Sigmoid colon (tissue), 7 donors: Measurements from ENCODE around the gene KRT75. TPM values are rescaled to one million over a fixed set of nuclear protein-coding genes. Genes with fewer than 3 reads are reported as not detected.
"Not testable (repeated sequence)": the region's sequence is repeated elsewhere in the genome, so short reads cannot be mapped to it uniquely, and the experiment has no call there.

ENCODE experiments used
- DNase-seq: peaks from one replicate; pipeline ENCODE4 v3.0.0-alpha.2; 2019
- H3K27ac ChIP-seq, 4 donors: fragments of 200-600 bp; sonication (generic); one replicate each; pipeline ENCODE4 v1.5.1; 2016 to 2019; ENCODE audit warnings: mild to moderate bottlenecking in 1 of 4
- H3K27me3 ChIP-seq, 3 donors: fragments of 200-600 bp; sonication (generic); one replicate each; pipeline ENCODE4 v1.5.1; 2019; ENCODE audit warnings: mild to moderate bottlenecking in 1 of 3
- H3K36me3 ChIP-seq, 4 donors: fragments of 200-600 bp; sonication (generic); one replicate each; pipeline ENCODE4 v1.5.1; 2016 to 2019
- H3K4me1 ChIP-seq, 4 donors: fragments of 200-600 bp; sonication (generic); one replicate each; pipeline ENCODE4 v1.5.1; 2017 to 2019
- H3K4me3 ChIP-seq, 4 donors: fragments of 200-600 bp; sonication (generic); one replicate each; pipeline ENCODE4 v1.5.1; 2017 to 2019; ENCODE audit warnings: mild to moderate bottlenecking in 2 of 4, moderate library complexity in 1 of 4
- H3K9me3 ChIP-seq, 4 donors: fragments of 200-600 bp in 3 of 4; sonication (generic) in 3 of 4; one replicate each; pipeline versions ENCODE4 v1.5.1 to v1.6.1; 2013 to 2019
- EP300 ChIP-seq, 4 donors: sonication (generic); formaldehyde crosslinking; IDR thresholded peaks; one replicate each; pipeline ENCODE4 v1.6.1; 2017; ENCODE audit warnings: antibody characterized with exemption in 4 of 4
- POLR2A ChIP-seq, 2 donors: fragments of 450-650 bp; IDR thresholded peaks; one replicate each; pipeline ENCODE4 v1.6.1; 2016; ENCODE audit warnings: antibody characterized with exemption in 2 of 2, mild to moderate bottlenecking in 2 of 2, moderate library complexity in 2 of 2
- POLR2AphosphoS5 ChIP-seq, 4 donors: sonication (generic); formaldehyde crosslinking; IDR thresholded peaks; one replicate each; pipeline ENCODE4 v1.6.1; 2017; ENCODE audit warnings: antibody characterized with exemption in 4 of 4
- WGBS, 2 donors: extraction: QIAGEN DNeasy Blood & Tissue Kit; methylation state at CpG; one replicate each; pipeline ENCODE4 v1.1.7; 2013; 5-methylcytosine and 5-hydroxymethylcytosine counted together
- intact Hi-C: fragments of 100-400 bp; cut with DNase I; formaldehyde crosslinking; loops from one replicate; pipeline ENCODE4 v1.15.1; 2023
- polyA plus RNA-seq, 3 donors: library from polyadenylated mRNA; stranded (reverse); fragments of 200-250 nt; gene quantifications; one replicate each; pipeline ENCODE4 v1.2.3, GENCODE V29; 2013
- total RNA-seq, 4 donors: library from RNA; depleted of rRNA; stranded (reverse); fragments of >200 nt; gene quantifications; one replicate each; pipeline ENCODE4 v1.1.0, GENCODE V29; 2016
- TF ChIP-seq, protein P1 (sequence below), 4 experiments: fragments of 450-650 bp in 3 of 4; fragments of 200-600 bp in 1 of 4; IDR thresholded peaks; one replicate each; pipeline ENCODE4 v1.5.1; 2016 to 2019; ENCODE audit warnings: antibody characterized with exemption in 4 of 4, mild to moderate bottlenecking in 3 of 4, moderate library complexity in 2 of 4
- donor health status: healthy with polysubstance abuse.
- donor health status: Bipolar disorder and iron deficiency.
- donor health status: healthy.

KRT75 gene
- total and polyA plus RNA-seq, 7 donors: 0.04 TPM; not detected in 6

DNA sequence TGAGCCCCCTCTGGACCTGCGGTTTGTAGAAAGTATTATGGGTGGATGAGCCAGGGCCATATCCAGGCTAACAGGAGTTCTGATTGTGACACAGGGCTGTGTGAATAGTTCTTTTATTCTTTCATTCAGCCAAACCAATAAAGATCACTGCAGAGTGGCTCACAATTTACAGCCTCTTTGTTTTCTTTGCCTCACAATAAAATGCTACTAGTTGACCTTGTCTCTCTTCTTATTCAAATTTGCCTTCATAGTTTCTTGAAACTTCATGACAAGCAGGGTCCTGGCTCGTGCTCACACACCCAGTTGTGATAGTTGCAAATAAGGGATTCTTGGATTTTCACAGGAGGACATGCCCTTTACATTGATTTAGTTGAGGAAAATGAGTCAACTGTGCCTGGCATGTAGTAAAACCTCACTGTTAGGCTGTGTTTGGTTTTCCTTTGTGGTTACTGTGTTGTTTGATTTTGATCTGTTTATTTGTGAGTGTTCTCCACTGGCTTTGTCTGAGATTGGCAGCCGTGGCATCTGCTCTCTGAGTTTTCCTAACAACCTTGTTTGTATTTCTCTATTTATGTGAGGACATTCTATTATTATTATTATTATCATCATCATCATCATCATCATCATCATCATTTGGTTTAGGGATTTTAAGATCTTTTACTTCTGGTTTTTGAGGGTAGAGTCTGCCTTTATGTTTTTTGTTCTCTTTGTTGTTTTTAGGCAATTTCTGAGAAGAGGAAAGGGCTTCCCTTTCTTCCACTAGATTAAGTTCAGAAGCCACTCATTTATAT lies 20.4 kb upstream of the KRT75 start:
- Histone ChIP-seq H3K4me1 (no peaks in the 10 kb centered on the region), H3K27ac (no peak overlapping the region), H3K36me3 (no peaks in the 10 kb centered on the region), H3K4me3 (no peak overlapping the region), H3K9me3 (no peaks in the 10 kb centered on the region), H3K27me3 (no peaks in the 10 kb centered on the region)
- intact Hi-C loops: no loop called here
- TF ChIP-seq POLR2AphosphoS5 (IDR thresholded peaks at IDR 0.05) (no peak), EP300 (IDR thresholded peaks at IDR 0.05) (no peak), POLR2A (IDR thresholded peaks at IDR 0.05) (no peak)
- TF ChIP-seq, protein P1, sequence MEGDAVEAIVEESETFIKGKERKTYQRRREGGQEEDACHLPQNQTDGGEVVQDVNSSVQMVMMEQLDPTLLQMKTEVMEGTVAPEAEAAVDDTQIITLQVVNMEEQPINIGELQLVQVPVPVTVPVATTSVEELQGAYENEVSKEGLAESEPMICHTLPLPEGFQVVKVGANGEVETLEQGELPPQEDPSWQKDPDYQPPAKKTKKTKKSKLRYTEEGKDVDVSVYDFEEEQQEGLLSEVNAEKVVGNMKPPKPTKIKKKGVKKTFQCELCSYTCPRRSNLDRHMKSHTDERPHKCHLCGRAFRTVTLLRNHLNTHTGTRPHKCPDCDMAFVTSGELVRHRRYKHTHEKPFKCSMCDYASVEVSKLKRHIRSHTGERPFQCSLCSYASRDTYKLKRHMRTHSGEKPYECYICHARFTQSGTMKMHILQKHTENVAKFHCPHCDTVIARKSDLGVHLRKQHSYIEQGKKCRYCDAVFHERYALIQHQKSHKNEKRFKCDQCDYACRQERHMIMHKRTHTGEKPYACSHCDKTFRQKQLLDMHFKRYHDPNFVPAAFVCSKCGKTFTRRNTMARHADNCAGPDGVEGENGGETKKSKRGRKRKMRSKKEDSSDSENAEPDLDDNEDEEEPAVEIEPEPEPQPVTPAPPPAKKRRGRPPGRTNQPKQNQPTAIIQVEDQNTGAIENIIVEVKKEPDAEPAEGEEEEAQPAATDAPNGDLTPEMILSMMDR (IDR thresholded peaks at IDR 0.05): no peak
- no peak for DNase-seq
- 8 to 42% methylated on average over 3 of the region's 3 CpGs for WGBS, 2 donors

DNA sequence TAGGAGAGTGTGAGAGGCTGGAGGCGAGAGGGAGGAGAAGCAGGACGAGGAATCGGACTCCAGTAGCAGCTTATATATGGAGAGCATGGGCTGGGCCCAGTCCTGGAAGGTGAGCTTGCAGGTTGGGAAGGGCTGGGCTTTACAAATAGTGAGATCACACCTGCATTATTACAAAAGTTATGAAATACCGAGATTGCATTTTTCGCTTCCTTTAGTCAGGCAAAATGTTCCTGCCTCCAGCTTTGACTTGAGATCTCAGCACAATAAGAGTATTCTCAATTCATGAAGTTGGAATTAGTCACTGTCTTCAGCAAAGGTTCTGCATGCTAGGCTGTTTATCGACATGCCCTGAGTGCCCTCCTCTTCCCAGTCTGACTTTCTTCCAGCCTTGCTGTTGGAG lies 17.9 kb upstream of the KRT75 start, which contains the start of gene KRT6B:
TSS of gene KRT6B (minus strand) at position 46 of the 400 bp plus-strand sequence. CDS start 68 bp downstream, outside the sequence.
- Histone ChIP-seq H3K4me1 (no peaks in the 10 kb centered on the region), H3K27me3 (no peaks in the 10 kb centered on the region), H3K9me3 (no peaks in the 10 kb centered on the region), H3K4me3 (no peak within 1 kb of the TSS), H3K27ac (no peak within 1 kb of the TSS), H3K36me3 (no peaks in the 10 kb centered on the region)
- intact Hi-C loops: no loop called here
- 64 to 85% methylated on average over 6 of the region's 6 CpGs for WGBS, 2 donors
- no peak for DNase-seq
- TF ChIP-seq, protein P1 (IDR thresholded peaks at IDR 0.05): no peak
- TF ChIP-seq POLR2A (IDR thresholded peaks at IDR 0.05) (no peak), EP300 (IDR thresholded peaks at IDR 0.05) (no peak), POLR2AphosphoS5 (IDR thresholded peaks at IDR 0.05) (no peak)

DNA sequence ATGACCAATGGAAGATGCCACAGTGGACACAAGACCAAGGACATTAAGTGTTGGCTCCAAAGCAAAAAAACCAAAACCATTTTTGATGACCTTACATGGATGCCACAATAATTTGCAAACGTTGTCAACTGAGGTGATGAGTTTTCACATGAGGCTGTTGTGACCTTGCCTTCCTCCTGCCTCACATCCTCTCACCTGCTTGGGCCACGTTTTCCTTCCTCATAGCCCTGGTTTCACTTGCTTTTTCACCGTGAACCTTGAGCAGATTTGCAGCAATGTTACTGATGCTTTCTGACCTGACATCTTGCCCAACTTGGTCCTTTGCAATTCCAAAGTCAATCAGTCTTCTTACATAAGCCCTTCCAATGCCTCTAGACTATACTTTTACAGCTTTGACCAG lies 14.1 kb upstream of the KRT75 start:
- intact Hi-C loops: no loop called here

DNA sequence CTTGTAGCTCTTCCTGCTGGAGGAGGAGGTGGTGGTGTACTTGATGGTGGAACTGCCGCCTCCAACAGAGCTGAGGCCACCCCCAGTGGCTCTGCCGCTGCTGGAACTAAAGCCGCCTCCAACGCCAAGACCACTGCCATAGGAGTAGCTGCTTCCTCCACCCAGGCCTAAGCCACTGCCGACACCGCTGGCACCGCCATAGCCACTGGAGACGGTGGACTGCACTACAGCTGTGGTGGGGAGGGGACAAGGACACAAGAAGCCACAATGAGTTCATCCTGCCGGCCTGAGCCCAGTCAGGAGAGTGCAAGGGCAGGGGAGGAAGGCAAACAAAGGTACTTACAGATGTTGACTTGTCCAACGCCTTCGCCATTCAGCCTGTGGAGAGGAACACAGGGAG lies 13.0 kb upstream of the KRT75 start:
- intact Hi-C loops, H3K4me1 ChIP-seq, H3K36me3 ChIP-seq, H3K4me3 ChIP-seq, H3K27me3 ChIP-seq, H3K27ac ChIP-seq, H3K9me3 ChIP-seq, DNase-seq: not testable (repeated sequence)
- WGBS, 2 donors: 94 to 96% methylated on average over 11 of the region's 11 CpGs

More for the DNA sequence above, 14.1 kb upstream of the KRT75 start:
- 32 to 39% methylated on average over 3 of the region's 3 CpGs for WGBS, 2 donors
- Histone ChIP-seq H3K4me1 (no peaks in the 10 kb centered on the region), H3K27me3 (no peaks in the 10 kb centered on the region), H3K27ac (no peak overlapping the region), H3K9me3 (no peaks in the 10 kb centered on the region), H3K4me3 (no peak overlapping the region), H3K36me3 (no peaks in the 10 kb centered on the region)
- TF ChIP-seq POLR2A (IDR thresholded peaks at IDR 0.05) (no peak), POLR2AphosphoS5 (IDR thresholded peaks at IDR 0.05) (no peak), EP300 (IDR thresholded peaks at IDR 0.05) (no peak)
- TF ChIP-seq, protein P1 (IDR thresholded peaks at IDR 0.05): no peak
- DNase-seq: no peak

DNA sequence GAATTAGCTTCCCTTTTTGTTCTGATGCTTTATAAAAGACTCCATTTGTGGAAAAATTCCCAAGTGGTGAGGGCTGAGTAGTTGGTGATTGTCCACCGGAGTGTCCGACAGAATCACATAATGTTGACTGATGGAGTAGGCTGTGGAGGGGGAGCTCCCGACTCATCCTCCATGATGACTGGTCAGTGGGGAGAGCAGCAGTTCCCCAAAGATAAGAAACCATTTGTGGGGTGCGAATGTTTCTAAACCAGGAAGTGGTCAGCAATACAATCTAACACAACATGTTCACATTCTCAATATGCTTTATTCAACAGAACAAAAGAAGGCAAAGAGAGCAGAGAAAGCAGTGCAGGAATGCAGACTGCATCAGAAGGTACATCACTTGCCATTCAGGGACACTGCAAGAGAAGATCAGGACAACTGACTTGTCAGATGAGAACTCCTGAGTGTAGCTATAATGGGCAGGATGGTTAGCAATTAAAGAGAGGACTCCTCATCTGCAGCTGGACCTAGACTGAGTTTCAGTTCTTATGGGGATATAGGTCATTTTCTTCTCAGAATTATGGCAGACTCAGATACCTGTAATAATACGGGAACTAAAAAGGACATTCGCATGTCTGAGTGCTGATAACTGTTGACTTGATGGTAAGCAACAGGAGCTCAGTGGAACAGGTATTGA lies 12.3 kb upstream of the KRT75 start:
- H3K36me3 ChIP-seq: no peaks in the 10 kb centered on the region
- no peaks in the 10 kb centered on the region for H3K27me3 ChIP-seq
- TF ChIP-seq, protein P1 (IDR thresholded peaks at IDR 0.05): no peak
- no peak for TF ChIP-seq POLR2AphosphoS5 (IDR thresholded peaks at IDR 0.05)
- no peak for TF ChIP-seq EP300 (IDR thresholded peaks at IDR 0.05)
- no peak for TF ChIP-seq POLR2A (IDR thresholded peaks at IDR 0.05)
- intact Hi-C loops: no loop called here
- 81 to 89% methylated on average over 6 of the region's 6 CpGs for WGBS, 2 donors
- no peak overlapping the region for H3K4me3 ChIP-seq
- no peak for DNase-seq
- no peaks in the 10 kb centered on the region for H3K9me3 ChIP-seq
- peaks cover 0 to 10% (median 3%) of the 10 kb centered on the region in 4 donors for H3K4me1 ChIP-seq
- H3K27ac ChIP-seq: no peak overlapping the region
